Right lobe of liver (tissue), 6 donors: Measurements from ENCODE around the gene DSE. TPM values are rescaled to one million over a fixed set of nuclear protein-coding genes. Genes with fewer than 3 reads are reported as not detected.

ENCODE experiments used
- ATAC-seq, 4 donors: fragments of 200-7000 bp; cut with Tn5 transposase; one replicate each; pipeline ENCODE4 v1.9.1; 2020; ENCODE audit warnings: mild to moderate bottlenecking in 4 of 4, moderate library complexity in 4 of 4
- DNase-seq, 3 donors: peaks; one replicate each; pipeline ENCODE4 v3.0.0-alpha.2; 2020
- H3K27ac ChIP-seq, 3 donors: fragments of 200-600 bp; one replicate each; pipeline ENCODE4 v1.8.0; 2022
- H3K27me3 ChIP-seq, 2 donors: fragments of 200-600 bp; one replicate each; pipeline ENCODE4 v1.8.0; 2022
- H3K36me3 ChIP-seq, 4 donors: fragments of 200-600 bp; sonication (generic) in 1 of 4; one replicate each; pipeline versions ENCODE4 v1.5.1 to v1.8.0; 2017 to 2022; ENCODE audit warnings: control low read depth in 1 of 4
- H3K4me1 ChIP-seq, 4 donors: fragments of 200-600 bp; sonication (generic) in 1 of 4; one replicate each; pipeline versions ENCODE4 v1.5.1 to v1.8.0; 2017 to 2022; ENCODE audit warnings: control low read depth in 1 of 4
- H3K4me3 ChIP-seq, 3 donors: fragments of 200-600 bp; one replicate each; pipeline ENCODE4 v1.8.0; 2022
- H3K9me3 ChIP-seq, 4 donors: fragments of 200-600 bp; sonication (generic) in 1 of 4; one replicate each; pipeline versions ENCODE4 v1.5.1 to v1.8.0; 2017 to 2022; ENCODE audit warnings: control low read depth in 1 of 4
- POLR2A ChIP-seq: fragments of 450-650 bp; IDR thresholded peaks from one replicate; pipeline ENCODE4 v1.6.1; 2017; ENCODE audit warnings: antibody characterized with exemption, mild to moderate bottlenecking
- WGBS: methylation state at CpG from one replicate; pipeline ENCODE4 v1.1.6; 2018; ENCODE audit warnings: low coverage, low lambda C conversion rate; ENCODE audit not compliant: insufficient coverage; ENCODE audit errors: missing lambda C conversion rate; 5-methylcytosine and 5-hydroxymethylcytosine counted together
- intact Hi-C, 2 donors: fragments of 100-400 bp; cut with DNase I; formaldehyde crosslinking; loops; one replicate each; pipeline versions ENCODE4 v1.11.2 to v1.14.1; 2022
- total RNA-seq, 6 experiments: library from RNA; depleted of rRNA in 2 of 6; stranded (reverse); fragments of >200 nt in 2 of 6; fragmentation: NEBNext Ultra II Directional in 3 of 6; extraction: Animal tissue kit (Norgen Biotek cat#: 25700) in 3 of 6; gene quantifications; one replicate each; pipeline versions ENCODE4 v1.1.0 to v1.2.4, GENCODE V29; 2016 to 2023
- TF ChIP-seq, protein P1 (sequence below), 4 donors: fragments of 200-600 bp in 3 of 4; fragments of 450-650 bp in 1 of 4; IDR thresholded peaks; one replicate each; pipeline versions ENCODE4 v1.5.1 to v1.8.0; 2016 to 2022; ENCODE audit warnings: antibody characterized with exemption in 4 of 4, mild to moderate bottlenecking in 2 of 4
- donor health status: DM: no; HTN: yes; CAD: no.
- donor health status: DM: no; HTN: no; CAD: no.
- donor health status: DM: no; HTN: no; CAD: no.
- donor health status: DM: no; HTN: yes; CAD: no.
- donor health status: DM: no; HTN: yes; CAD: no.

DSE gene
- total RNA-seq, 6 experiments from 2014 or later: 8.2 to 17.4 (median 12.2) TPM

GRCh38 chr6:116452531-116452930 lies 81.8 kb downstream of the DSE start:
- Histone ChIP-seq H3K9me3 (no peaks in the 10 kb centered on the region), H3K4me3 (no peak overlapping the region), H3K4me1 (no peaks in the 10 kb centered on the region), H3K27me3 (no peaks in the 10 kb centered on the region), H3K27ac (no peak overlapping the region), H3K36me3 (no peaks in the 10 kb centered on the region)
- 77% methylated on average over 2 of the region's 2 CpGs for WGBS
- ATAC-seq: no peak
- no peak for DNase-seq
- intact Hi-C loops: no loop called here
- TF ChIP-seq, protein P1, sequence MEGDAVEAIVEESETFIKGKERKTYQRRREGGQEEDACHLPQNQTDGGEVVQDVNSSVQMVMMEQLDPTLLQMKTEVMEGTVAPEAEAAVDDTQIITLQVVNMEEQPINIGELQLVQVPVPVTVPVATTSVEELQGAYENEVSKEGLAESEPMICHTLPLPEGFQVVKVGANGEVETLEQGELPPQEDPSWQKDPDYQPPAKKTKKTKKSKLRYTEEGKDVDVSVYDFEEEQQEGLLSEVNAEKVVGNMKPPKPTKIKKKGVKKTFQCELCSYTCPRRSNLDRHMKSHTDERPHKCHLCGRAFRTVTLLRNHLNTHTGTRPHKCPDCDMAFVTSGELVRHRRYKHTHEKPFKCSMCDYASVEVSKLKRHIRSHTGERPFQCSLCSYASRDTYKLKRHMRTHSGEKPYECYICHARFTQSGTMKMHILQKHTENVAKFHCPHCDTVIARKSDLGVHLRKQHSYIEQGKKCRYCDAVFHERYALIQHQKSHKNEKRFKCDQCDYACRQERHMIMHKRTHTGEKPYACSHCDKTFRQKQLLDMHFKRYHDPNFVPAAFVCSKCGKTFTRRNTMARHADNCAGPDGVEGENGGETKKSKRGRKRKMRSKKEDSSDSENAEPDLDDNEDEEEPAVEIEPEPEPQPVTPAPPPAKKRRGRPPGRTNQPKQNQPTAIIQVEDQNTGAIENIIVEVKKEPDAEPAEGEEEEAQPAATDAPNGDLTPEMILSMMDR (IDR thresholded peaks at IDR 0.05): no peak
- TF ChIP-seq POLR2A: no peak

GRCh38 chr6:116456106-116456505 lies 85.4 kb downstream of the DSE start:
- TF ChIP-seq, protein P1 (IDR thresholded peaks at IDR 0.05): no peak
- TF ChIP-seq POLR2A: no peak
- Histone ChIP-seq H3K27me3 (no peaks in the 10 kb centered on the region), H3K4me3 (no peak overlapping the region), H3K36me3 (no peaks in the 10 kb centered on the region), H3K27ac (no peak overlapping the region), H3K9me3 (no peaks in the 10 kb centered on the region), H3K4me1 (no peaks in the 10 kb centered on the region)
- no peak for ATAC-seq
- no peak for DNase-seq
- intact Hi-C loops: no loop called here
- 82% methylated on average over 3 of the region's 3 CpGs for WGBS

DNA sequence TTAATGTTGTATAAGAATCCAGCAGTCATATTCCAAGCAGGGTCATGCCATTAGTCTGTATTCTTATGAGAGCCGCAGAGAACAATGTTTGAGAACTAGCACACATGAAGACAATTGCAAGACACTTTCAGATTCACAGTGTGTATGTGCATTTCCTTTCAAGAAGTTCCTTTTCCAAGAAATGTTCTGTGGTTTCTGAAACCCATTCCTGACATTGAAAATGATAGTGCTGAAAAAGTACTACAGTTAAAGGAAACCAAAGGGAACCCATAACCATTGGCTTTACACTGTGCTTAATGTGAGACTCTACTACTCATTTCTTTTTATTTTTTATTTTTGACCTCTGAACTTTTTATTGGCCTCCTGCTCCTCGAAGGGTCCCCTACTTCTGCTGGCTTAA lies 86.2 kb downstream of the DSE start:
- 56% methylated on average over 2 of the region's 2 CpGs for WGBS
- DNase-seq: no peak
- TF ChIP-seq POLR2A: no peak
- TF ChIP-seq, protein P1 (IDR thresholded peaks at IDR 0.05): no peak
- H3K4me3 ChIP-seq: no peak overlapping the region
- H3K4me1 ChIP-seq: peaks cover 0 to 4% (median 0%) of the 10 kb centered on the region in 4 donors
- no peak overlapping the region for H3K27ac ChIP-seq
- H3K27me3 ChIP-seq: no peaks in the 10 kb centered on the region
- peak in 1 of 4 donors; percentile 37 for ATAC-seq
- H3K9me3 ChIP-seq: no peaks in the 10 kb centered on the region
- H3K36me3 ChIP-seq: no peaks in the 10 kb centered on the region
- intact Hi-C loops: no loop called here

- ATAC-seq: no peak
- Histone ChIP-seq H3K9me3 (no peaks in the 10 kb centered on the region), H3K27ac (no peak overlapping the region), H3K36me3 (no peaks in the 10 kb centered on the region), H3K4me1 (peaks cover 0 to 8% (median 2%) of the 10 kb centered on the region in 4 donors), H3K4me3 (no peak overlapping the region), H3K27me3 (no peaks in the 10 kb centered on the region)
- WGBS: 70% methylated on average over 7 of the region's 9 CpGs
- intact Hi-C loops: no loop called here
- no peak for DNase-seq
- TF ChIP-seq, protein P1 (IDR thresholded peaks at IDR 0.05): no peak
- no peak for TF ChIP-seq POLR2A
Observed at GRCh38 chr6:116458264-116458663, 87.5 kb downstream of the DSE start.

- H3K4me1 ChIP-seq: peaks cover 0 to 8% (median 2%) of the 10 kb centered on the region in 4 donors
Observed at GRCh38 chr6:116459927-116460326, 89.2 kb downstream of the DSE start.

More at GRCh38 chr6:116459927-116460326, 89.2 kb downstream of the DSE start:
- no peak overlapping the region for H3K27ac ChIP-seq
- no peak for DNase-seq
- WGBS: 74% methylated on average over 4 of the region's 4 CpGs
- intact Hi-C loops: no loop called here
- TF ChIP-seq, protein P1 (IDR thresholded peaks at IDR 0.05): no peak
- TF ChIP-seq POLR2A: no peak
- H3K4me3 ChIP-seq: no peak overlapping the region
- no peaks in the 10 kb centered on the region for H3K9me3 ChIP-seq
- H3K36me3 ChIP-seq: no peaks in the 10 kb centered on the region
- H3K27me3 ChIP-seq: no peaks in the 10 kb centered on the region
- no peak for ATAC-seq
